HG03103 (cell line): Measurements from ENCODE around the gene AARS2.

Experiments used
- ATAC-seq: cut with Tn5 transposase; IDR thresholded peaks from one replicate; pipeline ENCODE4 v1.9.1; 2021; ENCODE audit warnings: low read depth; ENCODE audit not compliant: unreplicated experiment

The AARS2 gene

DNA sequence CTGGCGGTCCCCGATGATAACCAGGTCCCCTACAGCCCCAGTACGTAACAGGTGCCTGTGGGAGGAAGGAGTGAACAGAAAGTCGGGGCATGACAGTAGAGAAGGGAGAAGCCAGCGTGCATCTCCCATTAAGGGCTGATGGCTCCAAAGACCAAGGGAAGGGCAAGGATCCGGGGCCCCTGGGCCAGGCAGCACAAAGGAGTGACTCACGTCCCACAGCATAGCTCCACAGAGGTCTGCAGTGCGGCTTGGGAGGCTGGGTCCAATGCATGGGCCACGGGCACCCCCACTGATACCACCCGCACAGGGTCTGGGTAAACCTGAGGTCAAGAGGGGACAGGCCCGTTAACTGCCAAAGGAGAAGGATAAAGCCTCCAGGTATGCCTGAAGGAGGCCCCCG, 10.3 kb downstream of the AARS2 start:
- no peak for ATAC-seq

DNA sequence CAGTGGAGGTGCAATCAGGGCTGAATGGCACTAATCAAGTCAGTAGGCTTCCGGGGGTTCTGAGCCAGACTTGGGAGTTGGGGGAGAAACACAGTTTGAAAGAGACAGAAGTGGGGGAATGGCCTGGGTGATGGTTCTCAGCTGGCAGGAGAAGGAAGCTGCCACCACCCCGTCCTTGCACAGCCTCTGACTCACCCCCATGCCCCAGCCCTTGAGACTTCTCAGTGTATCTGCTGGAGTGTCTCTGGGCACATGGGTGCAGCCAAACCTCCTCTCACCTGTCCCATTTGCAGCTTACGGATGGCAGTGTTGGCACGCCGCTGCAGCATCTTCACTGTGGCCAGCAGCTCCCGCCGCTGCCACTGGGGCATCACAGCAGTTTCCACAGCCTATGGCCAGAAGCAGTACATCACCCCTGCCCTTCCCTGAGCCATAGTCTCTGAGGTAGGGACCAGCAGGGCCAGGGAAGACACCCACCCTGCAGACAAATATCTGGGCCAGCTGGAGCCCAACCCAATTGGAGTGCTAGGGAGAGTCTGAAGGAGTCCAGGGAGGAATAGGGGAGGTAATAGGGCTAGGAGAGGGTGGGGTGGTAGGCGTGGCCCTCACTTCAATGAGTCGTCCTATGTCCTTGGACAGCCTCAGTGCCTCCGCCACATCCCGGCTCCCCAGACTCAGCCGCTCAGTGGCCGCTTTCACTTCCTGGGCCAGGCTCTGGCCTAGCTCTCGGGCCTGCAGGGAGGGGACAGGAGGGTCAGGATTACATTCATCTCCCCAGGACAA, 11.2 kb downstream of the AARS2 start:
- no peak for ATAC-seq

DNA sequence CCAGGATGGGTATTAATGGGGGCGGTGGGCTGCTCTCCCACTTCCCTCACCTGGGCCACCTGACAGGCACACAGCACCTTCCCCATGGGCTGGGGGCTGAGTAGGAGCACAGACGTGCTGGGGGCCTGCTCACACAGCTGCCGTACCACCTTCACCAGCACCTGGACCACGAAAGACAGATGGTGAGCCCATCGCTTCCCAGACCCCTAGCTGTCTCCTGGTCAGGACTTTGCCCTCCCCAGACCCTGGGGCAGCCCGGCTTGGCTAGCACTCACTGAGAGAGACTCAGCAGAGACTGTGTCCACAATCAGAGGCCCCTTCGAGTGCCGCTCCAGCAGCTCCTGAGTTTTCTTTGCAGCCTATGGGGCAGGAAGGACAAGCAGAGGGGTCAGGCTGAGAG, 12.0 kb downstream of the AARS2 start:
- no peak for ATAC-seq

DNA sequence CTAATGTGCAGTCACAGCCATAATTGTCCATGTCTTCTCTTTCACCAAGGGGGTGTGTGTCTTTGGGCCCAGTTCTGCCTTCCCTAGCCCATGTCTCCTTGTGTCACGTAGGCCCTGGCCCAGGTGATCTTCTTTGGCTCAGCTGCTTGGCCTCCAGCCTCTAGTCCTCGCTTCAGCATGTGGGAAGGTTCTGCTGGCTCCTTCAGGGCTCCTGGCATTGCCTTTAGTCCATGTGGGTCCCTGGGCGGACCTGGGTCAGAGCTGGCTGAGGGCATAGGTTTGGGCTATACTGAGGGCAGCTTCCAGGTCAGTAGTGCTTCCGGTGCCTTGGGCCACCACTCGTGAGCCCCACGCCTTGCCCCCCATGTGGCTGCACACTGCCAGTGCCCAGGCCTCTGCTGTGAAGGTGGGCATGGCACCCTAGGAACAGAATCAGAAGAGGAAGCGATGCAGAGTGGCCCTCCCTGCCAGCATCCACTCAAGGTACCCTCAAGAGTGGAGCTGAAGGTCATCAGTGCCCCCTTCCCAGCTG, 12.8 kb downstream of the AARS2 start:
- no peak for ATAC-seq

DNA sequence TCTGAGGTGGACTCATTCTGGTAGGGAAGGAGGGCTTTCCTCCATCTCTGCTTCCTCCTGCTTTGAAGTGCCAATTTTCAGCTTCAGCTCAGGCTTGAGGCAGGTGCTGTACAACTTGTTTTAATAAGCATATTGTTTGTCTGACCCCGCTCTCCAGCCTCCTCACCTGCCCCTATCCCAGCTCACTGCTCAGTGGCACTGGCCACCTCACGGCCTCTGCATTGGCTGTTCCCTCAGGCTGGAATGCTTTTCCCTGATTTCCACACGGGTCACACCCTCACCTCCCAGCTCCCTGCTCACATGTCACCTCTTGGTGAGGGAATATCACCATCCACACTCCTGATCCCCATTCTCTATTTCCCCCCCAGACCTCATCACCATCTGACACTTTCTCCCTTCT, 14.3 kb downstream of the AARS2 start:
- no peak for ATAC-seq

DNA sequence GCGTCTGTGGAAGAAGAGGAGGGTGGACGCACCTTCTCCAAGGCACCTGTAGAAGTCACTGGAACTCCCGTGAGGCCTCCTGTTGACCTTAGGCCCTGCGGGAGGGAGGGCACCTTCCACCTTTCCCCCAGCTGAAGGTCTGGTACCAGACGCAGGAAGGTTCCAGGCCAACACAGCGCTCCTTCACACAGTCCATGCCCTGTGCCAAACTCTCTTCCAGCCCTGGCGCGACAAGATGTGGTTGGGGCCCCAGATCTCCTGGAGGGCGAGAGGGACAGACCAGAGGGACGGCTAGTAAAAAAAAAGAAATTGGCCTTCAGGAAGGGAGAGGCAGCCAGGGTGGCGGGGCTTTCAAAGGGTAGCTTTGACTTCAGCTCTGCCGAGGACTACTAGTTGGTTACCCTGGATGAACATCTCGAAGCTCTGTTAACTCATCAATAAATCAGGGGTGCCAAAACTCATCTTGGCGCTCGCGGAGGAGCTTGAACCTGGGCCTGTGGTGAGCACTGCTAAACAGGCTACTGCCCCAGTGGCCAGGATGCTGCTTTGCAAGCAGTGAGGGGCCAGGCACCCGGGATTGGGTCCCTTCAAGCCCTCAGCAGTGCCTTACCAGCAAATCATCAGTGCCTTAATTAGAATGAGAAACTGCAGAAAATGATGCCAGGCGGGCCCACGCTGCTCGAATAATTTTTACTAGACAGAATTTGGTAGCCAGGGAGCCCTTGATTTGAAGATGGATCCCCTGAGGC, 14.9 kb downstream of the AARS2 start:
- ATAC-seq: no peak

DNA sequence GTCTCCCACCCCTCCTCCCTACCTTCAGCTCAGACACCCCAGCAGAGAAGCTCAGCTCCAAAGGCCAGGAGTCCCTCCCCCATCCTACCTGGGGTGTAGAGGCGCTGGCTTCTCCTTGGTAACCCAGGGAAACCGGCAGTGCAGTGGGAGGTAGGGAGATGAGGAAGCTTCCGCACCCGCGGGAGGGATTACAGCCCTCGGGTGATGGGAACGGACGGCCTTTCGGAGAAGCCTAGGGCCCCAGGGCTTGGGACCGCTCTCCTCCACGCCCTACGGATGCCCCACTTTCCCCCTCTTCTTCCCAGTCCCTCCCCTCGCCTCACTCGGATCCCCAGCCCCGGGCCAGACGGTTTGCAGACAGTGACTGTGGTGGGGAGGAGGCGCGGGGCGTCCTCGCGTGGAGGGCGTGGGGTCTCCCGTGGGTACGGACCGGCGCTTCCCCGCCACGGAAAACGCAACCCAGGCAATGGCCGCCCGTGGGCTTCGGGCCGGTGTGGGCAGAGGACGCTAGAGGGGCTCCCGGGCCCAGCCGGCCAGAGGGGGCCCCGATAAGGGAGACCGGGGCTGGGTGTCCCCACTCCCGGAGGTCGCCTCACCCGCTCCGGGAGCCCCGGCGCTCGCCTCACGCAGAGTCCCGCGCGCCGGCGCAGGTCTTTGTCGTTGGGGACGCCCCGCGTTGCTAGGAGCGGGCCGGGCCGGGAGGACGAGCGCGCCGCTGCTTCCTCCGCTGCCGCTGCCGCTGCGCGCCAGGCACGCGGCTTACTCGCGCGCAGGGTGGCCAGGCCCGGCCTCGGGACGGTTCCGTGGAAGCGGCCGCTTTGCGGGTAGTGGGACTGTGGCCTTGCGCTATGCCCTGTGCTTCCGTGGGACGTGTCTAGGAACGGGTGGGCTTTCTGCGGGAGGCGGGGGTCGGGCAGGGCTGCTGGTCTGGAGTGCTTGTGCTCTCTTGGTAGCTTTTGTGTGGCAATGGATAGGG, 15.8 kb downstream of the AARS2 start:
- no peak for ATAC-seq

DNA sequence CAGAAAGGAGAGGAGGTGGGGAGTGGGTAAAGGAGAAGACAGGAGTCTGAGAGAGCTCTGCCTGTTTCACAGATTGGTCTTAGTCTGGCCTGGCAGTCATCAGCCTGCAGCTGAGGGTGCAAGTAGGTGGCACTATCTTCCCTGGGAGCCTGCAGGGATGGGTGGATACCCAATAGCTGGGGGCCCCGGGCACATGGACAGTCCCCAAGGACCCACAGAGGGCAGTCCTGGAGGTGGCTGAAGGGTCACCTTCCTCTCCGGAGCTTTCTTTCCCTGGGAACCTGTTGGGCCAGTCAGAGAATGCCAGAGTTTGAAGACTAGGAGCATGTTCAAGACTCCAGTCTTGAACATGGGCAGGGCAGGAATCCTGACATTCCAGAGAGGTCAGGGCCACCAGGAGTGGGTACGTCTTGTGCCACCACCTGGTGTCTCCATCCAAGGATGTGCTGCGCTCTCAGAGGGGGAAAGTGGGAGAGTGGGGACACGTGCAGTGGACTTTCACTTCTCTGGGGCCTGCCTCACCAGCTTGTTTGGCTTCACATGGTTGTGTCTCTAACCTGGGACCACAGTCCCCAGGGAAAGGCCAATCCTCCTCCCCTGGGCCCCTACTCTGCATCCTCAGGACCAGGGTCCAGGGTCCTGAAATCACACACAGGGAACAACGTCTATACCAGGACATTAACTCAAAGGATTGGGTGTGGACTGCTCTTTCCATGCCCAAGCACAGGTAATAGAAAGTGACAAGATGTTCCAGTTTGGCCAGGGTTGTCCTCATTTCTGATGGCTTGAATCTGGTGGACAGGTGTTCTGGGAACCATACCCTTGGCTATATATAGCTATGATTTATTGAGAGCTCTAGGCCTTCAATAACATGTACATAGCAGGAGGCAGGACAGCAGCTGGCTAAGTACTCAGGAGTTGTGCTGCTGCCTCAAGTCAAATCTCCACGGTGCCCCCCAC, 18.0 kb downstream of the AARS2 start:
- no peak for ATAC-seq

DNA sequence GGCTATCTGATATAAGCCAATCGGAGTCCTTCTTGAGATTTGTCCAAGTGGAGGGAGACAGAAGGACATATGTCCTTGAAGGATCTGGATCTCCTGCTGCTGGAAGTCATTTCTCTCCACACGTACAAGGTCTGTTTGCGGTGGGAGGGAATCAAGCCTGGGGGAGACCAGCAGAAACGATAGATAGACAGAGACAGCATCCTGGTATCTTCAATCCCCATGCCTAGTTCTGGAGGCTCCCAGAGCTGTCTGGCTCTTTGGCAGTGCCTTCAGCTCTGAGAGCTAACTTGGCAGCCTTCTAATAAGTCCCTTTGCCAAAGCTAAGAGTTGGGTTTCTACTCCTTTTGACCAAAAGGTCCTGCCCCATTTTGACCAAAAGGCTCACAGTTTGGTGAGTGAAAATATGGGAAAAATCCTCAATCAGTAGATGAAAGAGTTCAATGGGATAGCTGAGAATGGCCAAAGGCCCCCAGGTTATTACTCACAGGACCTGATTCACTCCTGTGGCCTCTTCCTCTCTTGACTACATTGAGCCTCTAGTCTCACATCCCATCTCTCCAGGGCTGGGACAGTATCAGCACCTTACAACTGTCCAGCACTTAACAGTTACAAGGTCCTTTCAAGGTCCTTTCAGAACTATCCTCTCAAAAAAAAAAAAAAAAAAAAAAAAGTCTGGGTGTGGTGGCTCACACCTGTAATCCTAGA, 20.3 kb downstream of the AARS2 start:
- no peak for ATAC-seq

DNA sequence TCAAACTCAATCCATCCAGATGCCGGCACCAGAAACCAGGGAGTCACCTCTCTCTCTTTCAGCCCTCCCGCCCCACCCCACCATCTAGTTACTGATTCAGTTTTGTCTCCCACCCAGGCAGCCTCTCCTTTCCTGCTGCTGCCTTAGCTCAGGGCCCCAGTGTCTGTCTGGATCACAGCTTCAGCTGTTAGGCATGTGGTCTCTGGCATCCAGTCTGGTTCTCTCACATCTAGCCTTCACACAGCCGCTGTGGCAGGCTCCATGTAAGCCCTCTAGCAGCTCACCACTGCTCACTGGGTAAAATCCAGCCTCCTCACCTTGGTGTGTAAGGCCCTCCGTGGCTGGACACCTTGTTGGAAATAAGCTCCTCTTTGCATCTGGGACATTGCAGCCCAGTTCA, 21.3 kb downstream of the AARS2 start:
- no peak for ATAC-seq

DNA sequence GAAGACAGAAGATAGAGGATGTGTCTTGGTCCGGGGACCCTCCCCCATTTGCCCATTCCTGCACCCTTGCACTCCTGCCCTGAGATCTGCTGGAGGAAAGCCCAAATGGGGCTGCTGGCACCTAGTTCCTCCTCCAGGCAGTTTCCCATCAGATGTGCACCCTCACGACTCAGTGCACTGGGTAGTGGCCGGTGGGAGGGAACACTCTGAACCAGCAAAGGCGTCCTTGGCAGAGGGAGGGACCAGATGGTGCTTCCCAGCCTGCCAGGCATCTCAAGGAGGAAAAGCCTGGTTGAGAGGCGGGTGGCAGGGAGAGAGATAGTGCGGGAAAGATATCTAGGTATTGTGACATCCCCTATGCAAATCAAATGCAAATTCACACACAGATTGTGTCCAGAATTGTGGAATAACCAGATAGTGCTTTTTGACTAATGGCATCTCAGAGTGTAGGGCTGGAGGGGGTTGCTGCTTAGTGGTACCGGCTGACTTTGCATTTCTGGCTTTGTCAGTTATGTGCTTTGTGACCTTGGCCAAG, 23.4 kb downstream of the AARS2 start:
- ATAC-seq: no peak

DNA sequence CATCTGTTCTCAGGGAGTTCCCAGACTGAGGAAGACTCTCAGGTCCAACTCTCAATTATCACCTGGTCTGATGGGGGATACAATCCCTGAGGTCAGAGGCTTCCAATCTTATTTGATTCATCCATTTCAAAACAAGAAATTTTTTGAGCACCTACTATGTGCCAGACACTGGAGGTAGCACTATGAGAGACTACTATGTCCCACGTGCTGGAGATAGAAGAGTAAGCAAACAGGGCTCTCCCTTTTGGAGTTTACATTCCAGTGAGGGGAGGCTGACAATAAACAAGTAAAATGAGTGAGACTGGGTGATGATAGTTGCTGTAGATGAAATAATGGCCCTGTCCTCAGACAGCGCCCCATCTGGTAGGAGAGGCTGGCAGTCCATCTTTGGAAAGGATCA, 26.4 kb downstream of the AARS2 start:
- no peak for ATAC-seq

DNA sequence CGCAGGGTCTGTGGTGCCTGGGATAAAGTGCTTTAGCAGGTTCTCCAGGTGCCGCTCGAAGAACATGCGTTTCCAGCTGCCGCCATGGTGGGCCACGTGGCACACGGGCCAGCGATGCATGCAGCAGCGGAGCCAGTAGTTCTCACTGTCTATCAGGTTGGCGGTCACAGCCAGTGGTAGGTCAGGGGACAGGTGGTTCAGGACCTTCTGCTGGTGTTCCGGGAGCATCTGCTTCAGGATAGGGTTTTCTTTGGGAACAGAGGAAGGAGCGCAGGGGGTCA, 26.9 kb downstream of the AARS2 start:
- ATAC-seq: no peak

DNA sequence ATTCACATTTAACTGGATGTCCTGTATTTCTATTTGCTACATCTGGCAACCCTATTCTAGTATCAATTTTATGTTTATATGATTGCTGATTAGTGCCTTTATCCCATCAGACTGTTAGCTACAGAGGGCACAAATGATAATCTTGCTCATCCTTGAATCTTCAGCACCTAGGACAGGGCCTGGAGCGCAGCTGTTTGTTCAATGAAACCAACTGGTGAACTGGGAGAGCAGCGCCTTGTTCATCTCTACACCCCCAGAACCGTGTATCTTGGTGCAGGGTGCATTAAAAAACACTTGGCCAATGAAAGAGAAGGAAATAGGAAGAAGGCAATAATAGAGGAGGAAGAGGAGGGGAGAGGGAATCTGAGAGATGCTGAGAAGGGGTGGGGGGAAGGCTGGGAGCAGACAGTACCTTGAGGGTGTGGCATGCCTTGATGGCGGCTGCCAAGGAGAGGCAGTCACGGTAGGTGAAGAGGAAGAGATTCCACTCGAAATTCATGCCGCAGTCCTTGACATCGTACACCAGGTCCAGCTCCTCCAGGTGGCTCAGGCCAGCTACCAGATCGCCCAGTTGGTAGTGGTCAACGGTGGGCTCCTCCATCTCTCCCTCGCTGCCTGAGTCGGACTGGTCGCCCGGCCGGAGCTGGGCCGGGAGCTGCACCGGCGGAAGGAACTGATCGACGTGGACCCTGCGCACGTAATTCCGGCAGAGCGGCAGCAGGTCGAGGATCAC, 27.4 kb downstream of the AARS2 start:
- no peak for ATAC-seq

DNA sequence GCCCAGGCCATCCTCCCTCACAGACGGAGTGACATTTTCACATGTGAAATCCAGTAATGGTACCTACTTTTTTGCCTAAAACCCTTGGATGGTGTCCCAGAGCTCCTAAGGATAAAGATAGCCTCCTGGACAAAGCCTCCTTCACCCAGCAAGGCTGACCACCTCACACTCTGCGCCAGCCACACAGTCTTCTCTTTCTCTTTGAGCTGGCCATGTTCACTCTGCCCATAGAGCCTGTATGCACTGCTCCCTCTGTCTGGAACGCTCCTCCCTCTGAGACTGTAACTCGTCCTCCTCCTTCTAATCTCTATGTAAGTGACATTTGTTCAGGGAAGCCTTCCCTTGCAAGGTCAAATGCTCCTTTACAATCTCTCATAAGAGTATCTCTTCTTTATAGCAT, 28.3 kb downstream of the AARS2 start:
- ATAC-seq: no peak

DNA sequence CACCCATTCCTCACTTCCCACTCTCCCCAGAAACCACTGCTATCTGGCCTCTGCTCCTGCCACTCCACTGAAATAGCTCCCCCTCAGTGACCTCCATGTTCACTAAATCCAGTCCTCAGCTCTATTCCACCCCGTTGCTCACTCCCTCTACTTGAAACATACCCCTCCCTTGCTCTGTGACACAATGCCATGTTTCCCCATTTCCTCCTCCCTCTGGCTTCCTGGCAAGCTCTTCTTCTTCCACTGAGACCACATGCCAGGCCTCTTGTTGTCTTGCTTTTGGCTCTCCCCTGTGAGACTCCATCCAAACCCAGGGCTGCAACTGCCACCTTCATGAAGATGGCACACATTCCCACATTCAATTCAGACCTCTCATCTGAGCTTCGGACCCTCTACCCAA, 29.0 kb downstream of the AARS2 start:
- ATAC-seq: no peak

DNA sequence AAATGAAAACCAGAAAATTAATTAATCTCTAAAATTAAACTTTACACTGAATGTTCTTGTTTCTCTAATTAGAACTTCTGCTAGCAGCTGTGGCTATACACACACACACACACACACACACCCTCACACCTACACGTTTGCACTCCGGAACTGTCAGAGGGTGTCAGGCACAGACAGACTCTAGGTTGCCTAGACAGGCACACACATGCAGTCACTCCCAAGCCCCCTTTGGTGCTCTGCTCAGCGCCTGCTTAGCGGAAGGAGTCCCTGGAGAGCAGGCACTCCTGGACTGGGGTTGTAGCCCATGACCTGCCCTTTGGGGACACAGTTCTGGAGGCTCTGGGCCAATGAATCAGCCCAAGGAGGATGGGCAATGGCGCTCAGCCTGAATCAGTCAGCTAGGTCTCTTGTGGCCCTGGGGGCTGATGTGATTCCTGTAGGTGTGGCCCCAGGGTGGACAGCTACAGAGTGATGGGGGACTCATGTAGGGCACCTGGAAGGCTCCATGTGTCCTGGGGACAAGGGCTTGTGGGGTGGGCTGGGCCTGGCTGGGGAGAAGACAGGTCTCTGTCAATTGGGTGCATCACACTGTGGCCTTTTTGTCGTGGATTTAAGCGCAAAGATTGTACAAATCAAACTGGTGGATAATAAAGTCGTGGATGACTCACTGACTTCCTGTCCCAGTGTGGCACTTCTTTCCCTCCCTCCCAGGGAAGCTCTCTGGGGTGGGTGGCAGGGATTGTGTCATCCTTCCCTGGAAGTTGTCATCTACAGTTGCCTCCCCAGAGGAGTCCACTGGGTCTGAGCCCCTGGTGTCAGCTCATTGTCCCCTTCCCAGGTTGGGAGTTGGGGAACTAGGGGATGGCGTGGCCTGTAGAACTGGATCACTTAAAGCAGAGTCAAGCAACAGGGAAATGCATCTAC, 34.1 kb downstream of the AARS2 start:
- no peak for ATAC-seq
